CD4-positive, alpha-beta T cell treated with Interleukin-10 for 1 hour (primary cell): ENCODE data around the gene FOXP4.

ENCODE experiments used
- DNase-seq: peaks from one replicate; pipeline ENCODE4 v3.0.0-alpha.2; 2020

Gene FOXP4

DNA sequence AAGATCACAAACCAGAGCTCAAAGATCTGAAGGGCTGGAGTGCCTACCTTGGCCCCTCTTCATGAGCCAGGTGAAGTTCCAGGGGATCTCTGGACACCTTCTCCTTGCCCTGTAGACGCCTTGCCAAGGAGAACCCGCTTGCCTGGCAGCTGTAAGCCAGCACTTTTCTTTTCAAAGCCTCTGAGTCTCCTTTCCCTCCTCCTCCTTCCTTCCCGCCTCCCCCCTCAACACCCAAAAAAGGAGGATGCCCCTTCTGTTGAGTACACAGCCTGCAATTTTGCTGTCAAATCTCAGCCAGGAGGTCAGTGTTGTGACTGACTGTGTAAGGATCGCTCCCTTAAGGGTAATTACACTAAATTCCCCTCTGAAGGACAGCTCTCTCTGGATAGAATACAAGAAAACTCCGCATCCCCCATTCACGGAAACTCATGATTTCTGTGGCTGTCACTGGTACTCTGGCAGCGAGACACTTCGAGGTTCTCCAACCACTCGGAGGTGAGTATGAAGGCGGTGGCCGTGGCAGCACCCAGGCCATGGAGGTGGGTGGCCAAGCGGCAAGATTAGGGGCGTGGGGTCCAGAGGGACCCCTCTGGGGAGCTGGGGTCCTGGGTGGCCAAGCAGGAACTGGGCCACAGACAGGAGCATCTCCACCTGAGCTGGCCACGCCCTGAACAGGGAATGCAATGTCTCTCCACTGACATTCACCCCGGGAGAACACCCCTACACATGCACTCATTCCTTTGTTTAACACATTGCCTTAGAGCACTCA, 23.2 kb upstream of the FOXP4 start:
- DNase-seq, result no peak

DNA sequence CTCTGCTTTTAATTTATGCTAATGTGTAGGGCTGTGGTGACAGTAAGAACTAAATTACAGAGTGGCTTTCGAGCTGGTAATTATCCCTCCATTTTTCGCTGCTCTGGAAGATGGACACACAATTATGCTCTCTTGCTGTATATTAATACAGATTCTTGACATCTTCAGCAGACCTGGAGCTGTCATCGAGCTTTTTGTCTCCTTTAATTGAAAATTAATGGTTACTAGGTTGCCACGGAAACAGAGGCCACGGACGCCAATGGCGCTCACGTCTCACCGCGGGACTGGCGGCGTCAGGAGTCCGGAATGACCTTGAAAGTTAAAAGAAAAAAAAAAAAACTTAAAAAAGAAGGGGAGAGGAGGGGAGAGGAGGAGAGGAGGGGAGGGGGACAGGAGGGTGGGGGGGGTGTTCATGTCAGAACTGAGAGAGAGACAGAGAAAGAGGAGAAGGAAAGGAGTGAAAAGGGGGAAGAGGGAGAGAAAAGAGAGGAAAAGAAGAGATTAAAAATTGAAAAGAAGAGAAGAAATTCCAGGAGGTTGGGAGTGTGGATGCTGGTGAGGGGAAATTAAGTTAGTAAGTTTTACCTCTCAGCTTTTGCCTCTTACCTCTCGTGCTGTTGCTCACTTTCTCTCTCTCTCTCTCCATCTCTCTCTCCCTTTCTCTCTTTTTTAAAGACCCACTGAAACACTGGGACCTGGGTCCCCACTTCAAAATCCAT, 22.1 kb upstream of the FOXP4 start:
- DNase-seq, result no peak

DNA sequence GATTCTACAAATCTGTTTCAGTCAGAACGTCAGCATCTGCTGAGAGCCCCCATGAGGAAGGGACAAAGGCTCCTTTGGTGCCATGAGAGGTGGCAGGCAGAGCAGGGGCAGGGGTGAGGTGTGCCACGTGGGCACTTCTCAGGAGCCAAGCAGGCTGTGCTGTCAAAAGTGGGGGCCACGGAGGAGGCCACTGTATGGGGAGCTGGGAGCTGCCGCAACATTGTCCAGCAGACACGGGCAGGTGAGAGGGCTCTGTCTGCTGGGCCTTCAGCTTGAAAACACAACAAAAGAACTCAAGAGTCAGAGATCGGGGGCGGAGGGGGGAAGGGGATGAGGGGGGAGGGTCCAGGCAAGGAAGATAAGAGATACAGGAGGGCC, 21.6 kb upstream of the FOXP4 start:
- no peak for DNase-seq

DNA sequence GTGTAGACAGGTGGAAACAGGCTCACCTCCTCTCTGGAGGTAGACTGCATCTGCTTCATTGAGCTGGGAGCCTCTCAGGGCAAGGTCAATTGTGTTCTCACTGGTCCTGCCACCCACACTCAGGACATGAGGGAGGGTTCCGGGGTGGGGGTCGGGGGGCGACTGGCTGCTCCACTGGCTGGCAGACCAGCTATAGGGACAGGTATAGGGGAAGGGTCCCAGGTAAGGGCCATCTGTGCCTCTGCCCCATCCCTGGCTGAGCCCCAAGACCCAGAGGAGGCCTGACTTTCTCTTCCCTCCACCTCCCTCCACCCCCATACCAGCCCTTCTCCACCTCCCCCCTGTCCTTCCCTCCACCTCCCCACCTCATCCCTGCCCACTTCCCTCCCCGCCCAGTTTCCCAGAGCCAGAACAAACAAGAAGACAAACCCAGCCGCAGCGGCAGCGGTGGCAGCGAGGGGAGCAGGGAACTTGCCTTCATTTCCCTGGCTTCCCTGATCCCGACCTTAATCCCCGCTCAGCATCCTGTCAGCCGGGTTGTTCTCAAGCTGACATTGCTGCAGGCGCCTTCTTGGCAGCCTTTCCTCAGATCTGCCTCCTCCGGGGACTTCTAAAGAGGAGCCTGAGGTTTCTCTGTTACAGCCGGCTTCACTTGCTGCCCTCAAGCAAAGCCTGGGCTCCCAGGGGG, 18.3 kb upstream of the FOXP4 start:
- no peak for DNase-seq

DNA sequence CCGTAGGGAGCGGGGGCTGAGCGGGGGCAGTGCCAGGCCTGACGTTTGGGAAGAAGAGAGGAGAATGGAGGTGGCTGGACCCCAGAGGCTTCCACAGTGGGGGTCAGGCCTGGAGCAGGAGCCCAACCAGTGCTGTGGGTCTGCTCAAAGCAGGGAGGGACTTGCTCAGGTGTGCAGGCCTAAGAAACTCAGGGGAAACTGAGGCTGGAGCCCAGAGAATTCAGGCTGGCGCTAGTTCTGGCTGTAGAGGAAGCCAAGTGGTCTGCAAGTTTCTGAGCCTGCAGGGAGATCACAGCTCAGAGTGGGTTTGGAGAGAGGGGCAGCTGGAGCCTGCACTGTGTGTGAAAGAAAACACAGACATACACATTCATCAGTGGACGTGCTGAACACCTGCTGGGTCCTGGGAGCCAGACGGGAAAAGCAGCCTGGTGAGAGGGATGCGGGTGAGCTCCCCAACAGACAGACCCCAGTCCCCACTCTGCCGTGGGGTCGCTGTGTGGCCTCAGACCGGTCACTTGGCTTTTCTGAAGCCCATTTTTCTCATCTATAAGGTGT, 17.7 kb upstream of the FOXP4 start:
- no peak for DNase-seq

DNA sequence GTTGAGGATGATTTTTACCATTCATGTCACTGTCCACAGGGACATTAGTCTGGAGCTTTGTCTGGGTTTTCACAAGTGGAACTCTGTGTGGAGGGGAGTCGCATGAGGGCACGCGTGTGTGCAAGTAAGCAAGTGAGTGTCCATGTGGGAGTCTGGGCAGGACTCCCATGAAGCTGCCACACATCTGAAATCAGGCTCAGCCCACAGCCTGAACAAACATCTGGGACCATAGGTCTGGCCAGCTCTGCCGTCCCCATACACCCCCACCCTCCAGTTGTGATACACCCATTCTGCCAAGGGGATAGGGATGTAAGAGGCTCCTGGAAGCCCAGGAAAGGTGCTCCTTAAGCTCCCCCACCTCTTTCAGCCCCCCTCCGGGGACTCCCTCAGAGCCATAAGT, 17.1 kb upstream of the FOXP4 start:
- DNase-seq, result no peak

DNA sequence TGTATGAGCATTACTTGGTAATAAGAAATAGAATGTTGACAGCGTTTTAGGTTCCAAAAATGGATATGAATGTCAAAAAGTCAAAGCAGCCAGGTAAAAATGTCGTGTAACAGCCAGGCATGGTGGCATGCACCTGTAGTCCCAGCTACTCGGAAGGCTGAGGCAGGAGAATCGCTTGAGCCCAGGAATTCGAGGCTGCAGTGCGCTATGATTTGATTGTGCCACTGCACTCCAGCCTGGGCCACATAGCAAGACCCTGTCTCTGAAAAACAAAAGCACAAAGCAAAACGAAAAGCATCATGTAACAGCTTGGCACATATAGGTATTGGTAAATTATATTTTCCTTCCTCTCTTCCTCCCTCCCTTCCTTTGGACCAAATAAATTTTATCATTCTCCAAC, 16.2 kb upstream of the FOXP4 start:
- no peak for DNase-seq

DNA sequence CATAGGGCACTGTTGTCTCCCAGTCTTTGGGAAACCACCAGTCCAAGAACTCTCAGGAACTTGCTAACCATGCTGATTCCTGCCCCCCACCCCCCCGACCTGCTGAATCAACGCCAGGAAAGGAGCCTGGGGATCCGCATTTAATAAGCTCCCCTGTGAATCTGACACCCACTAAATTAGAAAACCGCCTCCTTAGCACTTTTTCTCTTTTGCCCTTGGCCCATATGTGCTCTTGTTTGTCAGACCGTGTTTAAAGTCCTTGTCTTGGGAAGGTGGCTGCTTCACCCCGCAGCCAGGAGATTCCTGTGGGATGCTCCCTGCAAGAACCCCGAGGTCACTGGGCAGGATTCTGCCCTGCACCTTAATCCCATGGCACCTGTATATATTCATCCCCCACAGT, 15.7 kb upstream of the FOXP4 start:
- no peak for DNase-seq

DNA sequence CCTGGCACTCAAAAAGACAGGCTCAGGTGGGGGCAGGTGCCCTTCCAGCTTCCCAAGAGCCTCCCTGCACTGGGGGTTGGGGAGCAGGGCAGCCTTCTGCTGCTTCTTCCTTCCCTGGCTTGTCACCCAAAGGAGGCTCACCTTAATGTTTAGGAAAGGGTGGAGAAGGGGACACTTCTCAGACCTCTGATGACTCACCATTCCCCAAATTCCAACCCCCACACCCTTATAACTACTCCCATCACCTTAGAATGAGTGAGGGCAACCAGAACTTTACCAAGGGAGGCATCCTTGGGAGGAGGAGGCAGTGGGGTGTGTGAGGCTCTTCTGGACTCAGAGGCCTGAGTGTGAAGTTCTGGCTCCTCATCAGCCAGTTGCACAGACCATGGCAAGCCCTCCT, 15.2 kb upstream of the FOXP4 start:
- DNase-seq, result no peak

DNA sequence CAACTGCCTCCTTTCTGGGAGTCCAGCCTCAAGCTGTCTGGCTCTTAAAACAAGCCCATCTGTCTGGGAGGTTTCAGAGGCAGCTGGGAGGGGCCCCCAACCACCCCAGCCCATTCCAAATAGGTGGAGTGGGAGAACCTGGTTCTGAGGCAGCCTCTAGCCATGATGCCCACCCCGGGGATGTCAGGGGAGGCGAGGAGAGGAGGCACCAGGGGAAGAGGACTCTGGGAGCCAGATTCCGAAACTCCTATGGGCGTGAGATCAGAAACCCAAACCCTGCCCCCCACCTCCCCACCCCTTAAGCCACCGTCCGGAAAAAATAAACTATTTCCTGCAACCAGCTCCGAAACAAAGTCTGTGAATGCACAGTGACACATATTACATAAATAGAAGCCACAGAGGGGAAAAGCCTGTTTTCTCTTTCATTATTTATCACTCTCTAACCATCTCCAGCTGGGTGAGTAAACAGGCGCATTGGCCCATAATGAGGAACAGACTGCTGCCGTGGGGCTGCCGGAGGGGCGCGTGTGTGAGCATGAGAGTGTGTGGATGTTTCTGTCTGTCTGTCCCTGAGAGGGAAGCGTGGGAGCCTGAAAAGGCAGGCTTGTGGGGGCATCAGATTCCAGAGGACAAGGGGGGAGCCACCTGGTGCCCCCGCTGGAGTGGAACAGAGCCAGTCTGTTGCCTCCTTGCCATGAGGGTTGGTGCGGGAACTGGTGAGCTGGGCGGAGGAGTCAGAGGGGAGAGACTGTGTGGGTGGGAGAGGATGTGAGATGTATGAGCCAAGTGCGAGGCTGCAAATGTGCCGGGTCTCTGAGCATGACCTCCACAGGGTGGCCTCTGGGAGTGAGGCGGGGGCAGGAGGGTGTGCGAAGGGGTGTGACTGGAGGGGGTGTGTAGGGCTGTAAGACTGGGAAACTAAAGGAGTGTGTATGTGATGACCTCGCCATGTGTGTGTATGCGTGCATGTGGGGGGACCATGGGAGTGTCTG, 14.3 kb upstream of the FOXP4 start:
- DNase-seq, result peak; percentile 58

DNA sequence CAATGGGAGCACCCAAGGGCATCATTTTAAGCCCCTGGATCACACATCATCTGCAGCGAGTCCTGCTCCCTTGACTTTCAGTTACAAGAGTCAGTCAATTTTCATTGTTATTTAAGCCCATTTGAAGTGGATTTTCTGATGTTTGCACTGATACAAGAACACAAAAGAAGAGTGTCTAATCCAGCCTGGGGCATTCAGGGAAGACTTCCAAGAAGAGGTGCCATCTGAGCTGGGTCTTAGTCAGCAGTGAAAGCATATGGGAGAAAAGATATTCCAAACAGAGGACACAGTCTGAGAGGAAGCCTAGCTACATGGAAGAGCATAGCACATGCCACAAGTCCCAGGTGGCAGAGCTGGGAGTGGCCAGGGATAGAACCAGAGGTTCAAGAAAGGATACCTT, 10.4 kb upstream of the FOXP4 start:
- no peak for DNase-seq

DNA sequence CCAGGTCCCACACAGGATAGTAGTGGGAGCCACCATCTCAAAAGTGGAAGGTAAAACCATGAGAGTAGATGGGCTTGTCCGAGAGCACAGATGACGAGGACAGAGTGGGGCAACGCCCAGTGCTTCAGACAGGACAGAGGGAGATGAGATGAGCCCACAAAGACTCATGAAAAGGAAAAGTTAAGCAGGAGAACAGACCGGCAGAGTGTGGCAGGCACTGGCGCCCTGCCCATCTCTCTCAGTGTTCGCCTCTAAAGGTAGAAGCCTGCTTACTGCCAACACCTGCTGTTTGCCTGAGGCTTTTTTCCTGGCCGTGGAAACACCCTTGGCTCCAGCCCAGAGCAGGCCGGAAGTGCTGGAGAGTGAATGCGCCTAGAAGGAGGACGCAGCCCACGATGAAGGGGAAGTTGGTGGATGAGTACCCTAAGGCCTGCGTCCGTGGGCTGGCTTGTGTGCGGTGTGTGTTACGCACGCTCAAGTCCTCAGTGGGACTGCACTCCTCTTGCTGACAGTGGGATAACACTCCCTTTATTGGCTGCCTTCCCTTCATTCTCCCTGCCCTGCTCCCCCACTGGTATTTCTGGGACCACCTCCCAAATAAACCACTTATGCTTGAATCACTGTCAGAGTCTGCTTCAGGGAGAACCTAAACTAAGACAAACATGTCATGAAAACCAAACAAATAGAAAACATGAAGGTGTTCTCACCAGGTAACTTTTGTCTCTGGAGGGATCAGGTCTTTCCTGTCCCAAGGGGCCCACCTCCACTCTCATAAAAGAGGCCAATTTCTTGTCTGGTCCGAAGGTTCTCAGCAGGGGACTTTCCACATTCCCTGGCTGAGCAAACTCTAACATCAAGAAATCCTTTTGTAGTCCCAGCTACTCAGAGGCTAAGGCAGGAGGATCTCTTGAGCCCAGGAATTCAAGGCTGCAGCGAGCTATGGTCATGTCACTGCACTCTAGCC, 9.1 kb upstream of the FOXP4 start:
- DNase-seq, result no peak

DNA sequence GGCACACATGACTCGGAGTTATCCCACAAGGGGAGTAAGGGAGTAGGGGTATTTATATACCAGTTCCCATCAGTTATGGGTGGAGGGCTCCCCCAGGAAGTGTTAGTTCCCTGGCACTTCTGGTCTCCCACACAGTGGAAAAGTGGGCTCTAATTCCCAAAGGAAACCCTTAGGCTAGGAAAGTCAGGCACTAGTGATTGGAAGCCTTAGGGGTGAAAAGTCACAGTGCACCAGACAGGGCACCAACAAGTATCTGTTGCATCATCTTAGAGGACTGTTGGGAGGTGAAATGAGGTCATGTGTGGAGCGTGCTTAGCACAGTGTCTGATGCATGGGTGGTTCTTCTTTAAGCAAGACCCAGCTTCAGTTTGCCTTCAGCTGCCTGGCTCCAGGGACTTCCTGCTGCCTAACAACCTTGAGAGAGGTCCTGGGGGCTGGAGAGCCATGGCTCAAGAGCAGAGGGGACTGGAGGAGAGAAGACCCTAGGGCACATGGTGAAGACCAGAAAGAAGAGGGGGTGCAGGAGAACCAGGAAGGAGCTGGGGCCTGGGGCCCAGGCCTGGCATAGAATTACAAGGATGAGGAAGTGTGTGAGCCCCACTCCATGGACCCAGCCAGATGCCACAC, 7.5 kb upstream of the FOXP4 start:
- DNase-seq, result no peak

DNA sequence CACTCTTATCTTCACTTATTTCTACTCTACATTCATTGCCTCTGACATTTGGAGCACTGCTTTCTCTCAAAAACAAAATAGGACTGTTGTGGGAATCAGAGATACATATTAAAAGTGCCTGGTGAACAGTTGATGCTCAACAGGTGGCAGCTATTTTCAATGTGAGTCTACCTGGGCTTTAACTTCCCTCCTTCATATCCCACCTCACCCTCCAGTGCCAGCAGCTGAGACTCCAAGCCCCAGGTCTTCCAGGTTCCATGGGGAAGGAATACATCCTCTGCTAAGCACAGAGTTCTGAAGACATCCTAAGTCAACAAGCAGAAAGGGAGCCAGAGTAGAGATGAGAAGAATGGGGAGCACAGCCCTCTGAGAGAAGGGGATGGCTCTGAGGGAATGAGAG, 7.0 kb upstream of the FOXP4 start:
- no peak for DNase-seq

DNA sequence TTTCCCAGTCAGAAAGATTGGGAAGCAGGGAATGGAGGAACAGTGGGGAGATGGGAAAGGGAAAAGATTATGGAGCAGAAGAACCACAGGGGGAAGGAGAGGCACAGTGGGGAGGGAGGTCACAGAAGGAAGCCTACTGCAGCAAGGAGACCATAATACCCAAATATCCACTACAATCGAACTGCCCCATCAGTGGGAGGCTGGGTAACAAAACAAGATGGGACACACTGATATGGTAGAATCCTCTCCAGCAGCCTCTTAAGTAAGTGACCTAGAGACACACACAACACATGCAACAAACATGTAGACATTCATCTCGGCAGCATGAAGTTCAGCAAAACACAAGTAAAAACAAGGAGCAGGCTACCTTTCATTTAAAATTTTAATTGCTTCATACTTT, 4.8 kb upstream of the FOXP4 start:
- no peak for DNase-seq

DNA sequence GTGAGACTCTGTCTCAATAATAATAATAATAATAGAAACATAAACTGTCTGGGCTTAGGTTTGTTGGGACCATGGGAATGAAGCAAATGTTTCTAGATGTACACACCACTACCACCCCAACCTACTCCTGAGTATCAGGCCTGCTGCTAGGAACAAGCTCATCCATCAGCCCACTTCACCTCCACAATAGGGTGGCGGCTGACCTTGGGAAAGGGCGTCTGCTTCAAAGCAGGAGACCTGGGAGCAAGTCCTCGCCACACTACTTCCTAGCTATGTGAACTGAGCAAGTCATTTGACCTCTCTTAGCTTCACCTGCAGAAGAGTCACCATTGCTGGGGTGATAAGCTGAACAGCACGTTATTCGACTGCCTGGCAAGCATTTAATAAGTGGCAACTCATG, 3.1 kb upstream of the FOXP4 start:
- no peak for DNase-seq

DNA sequence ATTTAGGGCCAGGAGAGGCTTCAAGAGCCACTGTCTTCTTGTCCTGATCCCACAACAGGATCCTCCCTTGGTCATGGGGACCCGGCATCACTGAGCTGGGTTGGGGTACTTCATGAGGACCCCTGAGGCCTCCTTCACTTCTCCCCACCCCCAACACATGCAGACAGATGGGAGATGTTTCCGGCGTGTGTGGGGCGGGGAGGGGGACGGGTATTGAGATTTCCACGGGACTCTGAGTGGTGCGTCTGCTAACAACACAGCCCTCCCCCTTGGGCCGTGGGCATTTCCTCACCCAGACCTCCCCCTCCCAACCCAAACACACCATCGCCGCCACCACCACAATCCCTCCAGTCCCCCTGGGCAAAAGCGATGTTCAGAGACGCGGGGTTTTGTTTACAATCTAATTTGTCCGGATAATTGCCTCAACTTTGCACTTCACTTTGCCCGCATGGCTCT, 906 bp upstream of the FOXP4 start:
- DNase-seq, result no peak

DNA sequence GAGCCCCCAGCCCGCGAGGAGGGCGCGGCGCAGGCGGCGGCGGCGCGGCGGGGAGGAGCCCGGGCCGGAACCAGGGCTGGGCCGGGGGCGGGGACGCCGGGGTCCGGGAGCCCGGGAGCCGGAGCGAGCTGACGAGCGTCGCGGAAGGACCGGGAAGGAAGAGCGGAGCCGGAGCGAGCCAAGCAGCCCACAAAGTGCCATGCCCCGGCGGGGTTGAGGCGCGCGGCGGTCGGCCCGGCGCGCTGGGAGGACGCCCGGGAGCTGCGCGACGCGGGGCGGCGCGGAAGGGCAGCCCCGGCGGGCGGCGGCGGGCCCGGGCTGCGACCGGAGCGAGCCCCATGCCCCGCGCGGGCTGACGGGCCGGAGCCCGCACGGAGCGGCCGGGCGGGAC, 289 bp downstream of the FOXP4 start:
- DNase-seq, result peak; percentile 51

DNA sequence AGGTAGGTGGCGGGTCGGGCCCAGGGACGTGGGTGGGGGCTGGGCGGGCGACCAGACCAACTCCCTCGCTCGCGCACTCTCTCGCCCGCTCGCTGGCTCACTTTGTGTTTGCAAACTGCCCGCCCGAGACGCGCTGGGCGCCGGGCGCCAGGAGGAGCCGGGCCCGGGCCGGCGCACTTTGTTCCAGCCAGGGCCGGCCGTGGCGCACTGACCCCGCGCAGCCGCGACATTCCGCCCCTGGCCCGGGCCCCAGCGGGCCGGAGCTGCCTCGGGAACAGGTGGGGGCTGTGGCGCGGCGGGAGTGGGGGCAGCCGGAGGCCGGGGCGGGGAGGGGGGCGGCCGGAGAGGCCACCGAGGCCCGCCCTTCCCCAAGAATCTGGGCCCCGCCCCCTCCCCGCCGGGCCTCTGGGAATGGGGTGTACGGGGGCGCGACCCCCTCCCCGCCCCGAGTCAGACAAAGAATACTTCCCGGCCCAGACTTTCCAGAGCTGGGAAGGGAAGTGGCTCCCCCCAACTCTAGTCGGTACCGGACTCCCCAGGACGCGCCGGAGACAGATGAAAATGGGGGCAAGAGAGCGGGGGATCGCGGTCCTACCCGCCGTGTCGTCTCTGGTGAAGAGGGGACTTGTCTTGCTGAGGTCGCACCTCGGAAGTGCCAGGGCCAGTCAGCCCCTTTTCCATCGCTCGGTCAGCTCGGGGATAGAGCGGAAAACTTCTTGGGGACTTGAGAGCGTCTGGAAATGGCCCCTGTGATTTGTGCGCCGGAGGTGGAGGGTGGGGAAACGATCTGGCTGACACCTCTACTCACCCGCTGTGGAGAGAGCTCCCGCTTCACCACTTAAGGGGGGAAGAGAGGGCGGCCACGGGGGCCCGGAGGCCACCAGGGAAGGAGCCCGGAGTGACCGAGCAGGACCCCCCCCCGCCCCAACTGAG, 951 bp downstream of the FOXP4 start:
- DNase-seq, result peak; percentile 36

DNA sequence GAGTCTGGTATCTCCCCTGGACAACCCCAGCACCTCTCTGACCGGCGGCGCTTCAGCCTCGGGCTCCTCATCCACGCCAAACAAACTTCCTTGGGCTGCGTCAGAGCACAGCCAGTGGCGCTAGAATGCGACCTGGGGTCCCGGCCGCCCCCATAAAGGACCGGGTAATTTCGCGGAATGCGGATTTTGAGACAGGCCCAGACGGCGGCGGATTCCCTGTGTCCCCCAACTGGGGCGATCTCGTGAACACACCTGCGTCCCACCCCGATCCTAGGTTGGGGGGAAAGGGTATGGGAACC, 1.6 kb downstream of the FOXP4 start:
- no peak for DNase-seq
